Measurements from ENCODE around the gene ZDHHC7.

ZDHHC7 gene

GRCh38 chr16:85007496-85008214 lies 3.7 kb downstream of the ZDHHC7 start:
- TF ChIP-seq, protein P1, sequence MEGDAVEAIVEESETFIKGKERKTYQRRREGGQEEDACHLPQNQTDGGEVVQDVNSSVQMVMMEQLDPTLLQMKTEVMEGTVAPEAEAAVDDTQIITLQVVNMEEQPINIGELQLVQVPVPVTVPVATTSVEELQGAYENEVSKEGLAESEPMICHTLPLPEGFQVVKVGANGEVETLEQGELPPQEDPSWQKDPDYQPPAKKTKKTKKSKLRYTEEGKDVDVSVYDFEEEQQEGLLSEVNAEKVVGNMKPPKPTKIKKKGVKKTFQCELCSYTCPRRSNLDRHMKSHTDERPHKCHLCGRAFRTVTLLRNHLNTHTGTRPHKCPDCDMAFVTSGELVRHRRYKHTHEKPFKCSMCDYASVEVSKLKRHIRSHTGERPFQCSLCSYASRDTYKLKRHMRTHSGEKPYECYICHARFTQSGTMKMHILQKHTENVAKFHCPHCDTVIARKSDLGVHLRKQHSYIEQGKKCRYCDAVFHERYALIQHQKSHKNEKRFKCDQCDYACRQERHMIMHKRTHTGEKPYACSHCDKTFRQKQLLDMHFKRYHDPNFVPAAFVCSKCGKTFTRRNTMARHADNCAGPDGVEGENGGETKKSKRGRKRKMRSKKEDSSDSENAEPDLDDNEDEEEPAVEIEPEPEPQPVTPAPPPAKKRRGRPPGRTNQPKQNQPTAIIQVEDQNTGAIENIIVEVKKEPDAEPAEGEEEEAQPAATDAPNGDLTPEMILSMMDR (conservative IDR thresholded peaks at IDR 0.05; ENCODE audit: low read depth, low read length), result no peak
- H3K4me3 ChIP-seq (ENCODE audit: low read depth, low read length), result no peak overlapping the region
- DNase-seq (ENCODE audit: low read depth), result no peak

DNA sequence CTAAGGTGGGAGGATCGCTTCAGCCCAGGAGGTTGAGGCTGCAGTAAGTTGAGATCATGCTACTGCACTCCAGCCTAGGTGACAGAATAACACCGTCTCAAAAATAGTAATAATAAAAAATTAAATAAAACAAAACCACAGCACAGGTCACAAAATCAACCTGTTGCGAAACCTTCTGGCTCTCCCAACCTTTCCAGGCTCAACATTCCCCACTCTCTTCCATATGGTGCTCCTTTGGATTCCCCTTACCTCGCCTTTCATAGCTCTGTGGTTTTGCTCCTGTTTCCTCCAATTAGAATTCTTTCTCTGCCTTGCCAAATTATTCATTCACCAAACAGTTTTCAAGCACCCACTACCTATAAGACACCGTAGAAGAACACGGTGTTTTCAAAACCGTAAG lies 4.7 kb downstream of the ZDHHC7 start:
- no peak for DNase-seq (ENCODE audit: low read depth)
- TF ChIP-seq, protein P1 (conservative IDR thresholded peaks at IDR 0.05; ENCODE audit: low read depth, low read length), result no peak
- no peak overlapping the region for H3K4me3 ChIP-seq (ENCODE audit: low read depth, low read length)

DNA sequence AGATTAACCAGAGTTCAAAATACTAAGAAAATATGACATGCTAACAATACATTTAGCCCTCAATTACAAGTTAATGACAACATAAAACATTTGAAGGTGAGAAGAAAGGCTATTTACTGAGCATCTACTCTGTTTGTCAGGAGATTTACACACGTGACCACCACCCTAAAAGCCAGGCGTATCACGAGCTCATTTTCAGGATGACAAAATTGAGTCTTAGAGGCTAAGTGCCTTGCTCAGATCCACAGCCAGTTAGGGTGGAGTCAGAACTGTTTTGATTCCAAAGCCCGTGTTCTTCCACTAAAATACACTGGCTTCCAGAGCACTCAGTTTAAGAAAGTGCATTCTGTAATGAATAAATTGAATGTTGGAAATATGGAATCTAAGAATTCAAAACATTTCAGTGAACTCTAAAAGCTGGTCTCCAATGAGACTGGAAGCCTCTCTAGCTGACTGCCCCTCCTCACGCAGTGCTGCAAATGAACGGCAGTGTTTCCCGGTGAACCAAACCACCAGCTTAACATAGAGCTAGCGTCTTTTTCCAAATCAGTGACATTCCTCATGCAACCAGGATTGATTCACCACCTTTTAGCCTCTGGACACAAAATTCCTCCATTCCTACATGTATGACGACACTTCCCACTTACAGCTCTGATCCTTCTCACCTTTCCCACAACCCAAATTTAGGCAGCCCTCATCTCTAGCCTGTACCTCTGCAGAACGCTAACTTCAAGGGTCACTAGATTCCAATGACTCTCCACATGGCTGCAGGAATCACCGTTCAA lies 5.9 kb downstream of the ZDHHC7 start:
- no peak overlapping the region for H3K4me3 ChIP-seq (ENCODE audit: low read depth, low read length)
- TF ChIP-seq, protein P1 (conservative IDR thresholded peaks at IDR 0.05; ENCODE audit: low read depth, low read length), result no peak
- DNase-seq (ENCODE audit: low read depth), result peak; percentile 37

- H3K4me3 ChIP-seq (ENCODE audit: low read depth, low read length), result no peak overlapping the region
- TF ChIP-seq, protein P1 (conservative IDR thresholded peaks at IDR 0.05; ENCODE audit: low read depth, low read length), result no peak
- DNase-seq (ENCODE audit: low read depth), result peak; percentile 91
Observed at GRCh38 chr16:85004587-85005205, 6.6 kb downstream of the ZDHHC7 start.

DNA sequence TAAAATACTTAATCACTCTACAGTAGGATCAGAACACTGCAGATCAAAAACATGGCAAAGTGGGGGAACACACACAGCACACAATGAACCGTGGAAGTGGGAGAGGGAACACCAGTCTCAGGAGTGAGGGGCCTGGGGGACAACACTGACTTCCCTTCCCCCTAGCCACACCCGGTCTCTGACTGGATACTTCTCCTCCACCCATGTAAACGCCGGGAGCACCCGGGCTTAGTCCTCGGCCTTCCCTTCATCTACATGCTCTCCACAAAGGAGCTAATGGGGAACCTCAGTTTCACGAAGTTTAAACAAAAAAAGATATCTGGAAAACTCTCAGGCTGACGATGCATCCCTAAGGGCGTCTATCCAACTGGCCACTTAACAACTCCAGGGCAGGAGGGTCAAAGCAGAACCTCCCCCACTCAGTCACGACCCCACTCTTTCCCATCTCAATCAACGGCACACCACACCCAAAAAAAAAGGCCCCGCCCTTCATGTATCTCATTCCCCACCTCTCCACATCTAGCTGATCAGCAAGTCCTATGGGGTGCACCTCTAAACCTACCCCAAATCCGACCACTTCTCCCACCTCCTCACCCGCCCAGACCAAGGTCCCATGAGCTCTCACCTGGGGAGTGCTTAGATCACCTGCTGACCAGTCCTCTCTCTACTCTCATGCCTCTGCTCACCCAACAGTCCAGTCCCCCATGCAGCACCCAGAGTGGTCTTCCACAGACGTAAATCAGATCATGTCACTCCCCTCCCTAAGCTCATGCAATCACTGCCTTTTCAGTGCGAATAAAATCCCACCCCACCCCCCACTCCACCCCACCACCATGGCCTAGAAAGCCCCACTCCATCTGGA lies 7.4 kb downstream of the ZDHHC7 start:
- DNase-seq (ENCODE audit: low read depth), result no peak
- H3K4me3 ChIP-seq (ENCODE audit: low read depth, low read length), result no peak overlapping the region
- TF ChIP-seq, protein P1 (conservative IDR thresholded peaks at IDR 0.05; ENCODE audit: low read depth, low read length), result no peak

- TF ChIP-seq, protein P1 (conservative IDR thresholded peaks at IDR 0.05; ENCODE audit: low read depth, low read length), result no peak
- DNase-seq (ENCODE audit: low read depth), result no peak
- H3K4me3 ChIP-seq (ENCODE audit: low read depth, low read length), result no peak overlapping the region
Observed at GRCh38 chr16:85003076-85003475, 8.3 kb downstream of the ZDHHC7 start.
